Common myeloid progenitor, CD34-positive (primary cell): ENCODE results near the gene MTMR10.
A peak's percentile ranks its signal among the peaks of the same experiment; 100 is the strongest.

ENCODE experiments used
- CTCF ChIA-PET: fragments of 350-600 bp; sonication (Branson Sonifier 250); formaldehyde crosslinking; loops from one replicate; lab custom pipeline; 2021; ENCODE audit warnings: antibody characterized with exemption; lab: Charles Lee
- POLR2A ChIA-PET: fragments of 350-600 bp; sonication (Branson Sonifier 250); formaldehyde crosslinking; loops from one replicate; lab custom pipeline; 2021; ENCODE audit warnings: antibody characterized with exemption; lab: Charles Lee
- DNase-seq, 3 donors: peaks; one replicate each; pipeline versions ENCODE4 v3.0.0 to v3.0.0-alpha.2; 2013
- H3K27ac ChIP-seq, 2 experiments: 1 replicate in 1 of 2; 2 replicates in 1 of 2; pipeline ENCODE4 v1.7.0; 2013; ENCODE audit warnings: inconsistent platforms in 2 of 2, low read length in 2 of 2, mild to moderate bottlenecking in 2 of 2, low read depth in 1 of 2, moderate library complexity in 1 of 2; ENCODE audit not compliant: severe bottlenecking in 2 of 2, insufficient read depth in 1 of 2, poor library complexity in 1 of 2
- H3K27me3 ChIP-seq, 5 experiments: replicated peaks in 2 of 5; 1 replicate in 3 of 5; 2 replicates in 2 of 5; pipeline versions ENCODE4 v1.6.1 to v1.7.0; 2013; ENCODE audit warnings: low read length in 4 of 5, mild to moderate bottlenecking in 2 of 5, moderate library complexity in 2 of 5, inconsistent platforms in 1 of 5; ENCODE audit not compliant: insufficient read depth in 5 of 5, control insufficient read depth in 4 of 5
- H3K36me3 ChIP-seq, 4 experiments: 1 replicate in 2 of 4; 2 replicates in 2 of 4; pipeline versions ENCODE4 v1.6.1 to v1.7.0; 2013; ENCODE audit warnings: low read length in 3 of 4, control low read depth in 1 of 4, mild to moderate bottlenecking in 1 of 4; ENCODE audit not compliant: control insufficient read depth in 4 of 4, insufficient read depth in 4 of 4
- H3K4me1 ChIP-seq, 4 experiments: 1 replicate in 3 of 4; 2 replicates in 1 of 4; pipeline versions ENCODE4 v1.6.1 to v1.7.1; 2013; ENCODE audit warnings: low read length in 3 of 4, mild to moderate bottlenecking in 3 of 4, control low read depth in 1 of 4, inconsistent platforms in 1 of 4, moderate library complexity in 1 of 4; ENCODE audit not compliant: control insufficient read depth in 4 of 4, insufficient read depth in 4 of 4; ENCODE audit errors: control extremely low read depth in 1 of 4
- H3K4me3 ChIP-seq, 7 experiments: 1 replicate in 4 of 7; 2 replicates in 3 of 7; pipeline versions ENCODE4 v1.5.1 to v1.7.0; 2013; ENCODE audit warnings: mild to moderate bottlenecking in 7 of 7, low read length in 6 of 7, moderate library complexity in 6 of 7, inconsistent platforms in 2 of 7, low read depth in 2 of 7, control low read depth in 1 of 7; ENCODE audit not compliant: insufficient read depth in 4 of 7, control insufficient read depth in 1 of 7; ENCODE audit errors: extremely low read depth in 1 of 7
- H3K9me3 ChIP-seq, 5 experiments: 1 replicate in 4 of 5; 2 replicates in 1 of 5; pipeline versions ENCODE4 v1.6.1 to v1.7.1; 2013; ENCODE audit warnings: low read length in 4 of 5, mild to moderate bottlenecking in 2 of 5, inconsistent platforms in 1 of 5, low read depth in 1 of 5, moderate library complexity in 1 of 5; ENCODE audit not compliant: control insufficient read depth in 4 of 5, insufficient read depth in 2 of 5; ENCODE audit errors: control extremely low read depth in 1 of 5
- WGBS: methylation state at CpG from one replicate; pipeline ENCODE4 v1.1.5; 2013; ENCODE audit not compliant: insufficient coverage; 5-methylcytosine and 5-hydroxymethylcytosine counted together

The MTMR10 gene

DNA sequence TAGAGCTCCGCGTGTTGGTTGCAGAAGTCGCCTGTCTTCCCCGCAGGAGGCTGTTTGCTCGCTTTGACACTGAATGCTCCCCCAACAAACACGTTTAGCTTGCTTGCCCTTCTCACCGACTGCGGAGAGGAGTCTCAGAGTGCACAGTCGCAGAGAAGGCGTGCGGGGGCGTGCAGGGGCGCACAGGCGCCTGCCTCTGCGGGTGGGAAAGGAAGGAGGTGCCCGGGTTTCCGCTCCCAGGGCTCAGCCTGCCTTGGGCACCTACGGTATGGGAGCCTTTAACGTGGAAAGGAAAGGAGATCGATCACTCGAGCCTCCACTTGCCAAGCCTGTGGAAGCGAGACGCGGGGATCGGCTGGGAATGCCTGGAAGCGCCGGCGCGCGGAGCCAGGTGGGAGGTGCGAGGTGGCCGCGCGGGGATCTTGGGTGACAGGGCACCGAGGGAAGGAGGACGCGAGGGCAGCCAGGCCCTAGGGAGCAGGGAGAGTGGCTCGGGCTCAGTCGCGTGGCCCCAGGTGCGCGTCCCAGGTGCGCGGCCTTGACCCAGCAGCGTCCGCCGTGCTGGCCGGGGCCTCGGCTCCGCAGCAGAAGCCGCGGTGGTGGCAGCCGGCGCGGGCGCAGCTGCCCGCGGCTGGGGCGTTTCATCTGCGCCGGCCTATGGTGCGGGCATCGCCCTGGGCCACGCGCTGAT lies 87.8 kb downstream of the MTMR10 start, which contains the start of gene FAN1:
TSS of gene FAN1 (plus strand) at position 419 of the 691 bp plus-strand sequence. CDS start 749 bp downstream, outside the sequence.
- peak within 1 kb of the TSS; percentile 2 to 62 for H3K27ac ChIP-seq
- H3K27me3 ChIP-seq = no peaks in the 10 kb centered on the region
- ChIA-PET POLR2A (interaction anchor here (0.6 to 0.9 kb wide), 4 partner anchors 28 to 187 kb away, joined by 3 to 5 read pairs (median 3); no protein-coding TSS in a partner anchor), CTCF (interaction anchor here (0.7 to 2.0 kb wide), 3 partner anchors 9 to 225 kb away, joined by 3 to 11 read pairs (median 7); no protein-coding TSS in a partner anchor)
- 0% methylated on average over 54 of the region's 65 CpGs for WGBS
- H3K36me3 ChIP-seq = peaks cover 0 to 7% (median 4%) of the 10 kb centered on the region in 4 experiments
- H3K4me1 ChIP-seq = peaks cover 4 to 20% (median 13%) of the 10 kb centered on the region in 4 experiments
- H3K4me3 ChIP-seq = peak within 1 kb of the TSS; percentile 68 to 94 (median 88)
- H3K9me3 ChIP-seq = no peaks in the 10 kb centered on the region
- DNase-seq = peak; percentile 84 to 93 (median 88)

DNA sequence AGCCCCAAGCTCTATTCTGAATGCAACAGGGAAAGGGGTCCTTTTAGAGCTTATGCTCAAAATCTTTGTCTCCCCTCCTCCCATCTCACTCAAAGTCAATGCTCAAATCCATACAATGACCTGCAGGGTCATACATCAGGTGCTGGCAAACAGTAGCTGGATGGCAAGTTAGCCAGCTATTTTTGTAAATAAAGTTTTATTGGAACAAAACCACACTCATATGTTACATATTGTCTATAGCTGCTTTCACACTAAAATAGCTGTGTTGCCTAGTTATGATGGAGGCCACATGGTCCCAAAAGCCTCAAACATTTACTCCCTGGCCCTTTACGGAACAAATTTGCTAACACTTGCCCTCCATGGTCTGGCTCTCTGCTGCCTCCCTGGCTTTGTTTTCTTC lies 89.5 kb downstream of the MTMR10 start:
- CTCF ChIA-PET = interaction anchor here (0.6 kb wide), 1 partner anchor 222 kb away, joined by 3 read pairs; no protein-coding TSS in a partner anchor

GRCh38 chr15:30896211-30896606 lies 95.2 kb downstream of the MTMR10 start:
- Histone ChIP-seq H3K36me3 (no peaks in the 10 kb centered on the region), H3K27ac (no peak overlapping the region), H3K9me3 (no peaks in the 10 kb centered on the region), H3K4me1 (peaks cover 0 to 3% (median 0%) of the 10 kb centered on the region in 4 experiments), H3K27me3 (no peaks in the 10 kb centered on the region), H3K4me3 (no peak overlapping the region)
- ChIA-PET POLR2A (no interaction called here), CTCF (no interaction called here)
- WGBS = 98% methylated on average over 7 of the region's 12 CpGs
- no peak for DNase-seq

More for the DNA sequence above, 89.5 kb downstream of the MTMR10 start:
- 100% methylated on average over 1 of the region's 1 CpG for WGBS
- POLR2A ChIA-PET = no interaction called here
- Histone ChIP-seq H3K27me3 (no peaks in the 10 kb centered on the region), H3K4me3 (no peak overlapping the region), H3K27ac (no peak overlapping the region), H3K9me3 (no peaks in the 10 kb centered on the region), H3K36me3 (peaks cover 0 to 7% (median 0%) of the 10 kb centered on the region in 4 experiments), H3K4me1 (peaks cover 4 to 20% (median 13%) of the 10 kb centered on the region in 4 experiments)
- DNase-seq = no peak

DNA sequence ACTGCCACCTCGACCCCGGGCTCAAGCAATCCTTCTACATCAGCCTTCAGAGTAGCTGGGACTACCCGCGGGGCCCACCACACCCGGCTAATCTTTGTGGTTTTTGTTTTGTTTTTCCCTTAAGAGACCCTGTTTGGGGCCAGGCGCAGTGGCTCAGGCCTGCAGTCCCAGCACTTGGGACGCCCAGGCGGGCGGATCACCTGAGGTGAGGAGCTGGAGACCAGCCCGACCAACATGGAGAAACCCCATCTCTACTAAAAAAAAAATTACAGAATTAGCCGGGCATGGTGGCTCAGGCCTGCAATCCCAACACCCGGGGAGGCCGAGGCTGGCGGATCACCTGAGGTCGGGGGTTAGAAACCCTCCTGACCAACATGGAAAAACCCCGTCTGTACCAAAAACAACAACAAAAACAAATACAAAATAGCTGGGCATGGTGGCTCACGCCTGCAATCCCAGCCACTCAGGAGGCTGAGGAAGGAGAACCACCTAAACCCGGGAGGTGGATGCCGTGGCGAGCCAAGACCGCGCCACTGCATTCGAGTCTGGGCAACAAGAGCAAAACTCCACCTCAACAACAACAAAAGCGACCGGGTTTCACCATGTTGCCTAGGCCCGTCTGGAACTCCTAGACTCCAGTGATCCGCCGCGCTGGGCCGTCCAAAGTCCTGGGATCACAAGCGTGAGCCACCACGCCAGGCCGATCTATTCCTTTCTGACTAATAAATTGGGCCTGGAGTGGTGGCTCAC lies 95.8 kb downstream of the MTMR10 start:
- WGBS = 93% methylated on average over 27 of the region's 33 CpGs
- ChIA-PET CTCF (interaction anchor here (1.8 to 2.0 kb wide), 2 partner anchors 8 to 232 kb away, joined by 7 to 11 read pairs; partner anchors contain the start of gene FAN1), POLR2A (no interaction called here)
- Histone ChIP-seq H3K4me1 (peaks cover 0 to 3% (median 0%) of the 10 kb centered on the region in 4 experiments), H3K36me3 (no peaks in the 10 kb centered on the region), H3K27ac (no peak overlapping the region), H3K9me3 (no peaks in the 10 kb centered on the region), H3K27me3 (no peaks in the 10 kb centered on the region), H3K4me3 (no peak overlapping the region)
- no peak for DNase-seq

- H3K36me3 ChIP-seq = no peaks in the 10 kb centered on the region
- H3K27me3 ChIP-seq = no peaks in the 10 kb centered on the region
- 100% methylated on average over 3 of the region's 4 CpGs for WGBS
- POLR2A ChIA-PET = no interaction called here
- no peak overlapping the region for H3K4me3 ChIP-seq
- DNase-seq = no peak
- no peak overlapping the region for H3K27ac ChIP-seq
- H3K9me3 ChIP-seq = no peaks in the 10 kb centered on the region
- CTCF ChIA-PET = interaction anchor here (1.2 kb wide), 1 partner anchor 29 kb away, joined by 3 read pairs; no protein-coding TSS in a partner anchor
- H3K4me1 ChIP-seq = no peaks in the 10 kb centered on the region
These were observed 102.2 kb downstream of the MTMR10 start for GRCh38 chr15:30889196-30889595.
